HG03442 (cell line): ENCODE results near the gene FAU.
"Not testable (repeated sequence)": the region's sequence is repeated elsewhere in the genome, so short reads cannot be mapped to it uniquely, and the experiment has no call there.

Source experiments
- ATAC-seq: cut with Tn5 transposase; IDR thresholded peaks from one replicate; pipeline ENCODE4 v1.9.1; 2021; ENCODE audit warnings: mild to moderate bottlenecking, moderate library complexity; ENCODE audit not compliant: unreplicated experiment

FAU gene

GRCh38 chr11:65124480-65125196 is 2.7 kb upstream of the FAU start:
- no peak for ATAC-seq

GRCh38 chr11:65121447-65121864 is 478 bp downstream of the FAU start:
- ATAC-seq = no peak

- no peak for ATAC-seq
These were observed 1.1 kb downstream of the FAU start for GRCh38 chr11:65120831-65121230.

GRCh38 chr11:65119670-65119995 is 2.3 kb downstream of the FAU start:
- no peak for ATAC-seq

GRCh38 chr11:65118891-65119669 is 2.9 kb downstream of the FAU start:
- not testable (repeated sequence) for ATAC-seq

- ATAC-seq = no peak
These were observed 3.7 kb downstream of the FAU start for GRCh38 chr11:65118097-65118837.

- ATAC-seq = peak; percentile 53
These were observed 4.5 kb downstream of the FAU start, which contains the start of gene ZNHIT2 for GRCh38 chr11:65117206-65118096. ZNHIT2 (minus strand) TSS chr11:65117701; CDS start chr11:65117653, 48 bp downstream.

GRCh38 chr11:65116370-65117205 is 5.3 kb downstream of the FAU start:
- ATAC-seq = no peak

GRCh38 chr11:65115361-65116082 is 6.4 kb downstream of the FAU start:
- no peak for ATAC-seq

GRCh38 chr11:65114538-65115171 is 7.3 kb downstream of the FAU start:
- ATAC-seq = no peak

- no peak for ATAC-seq
These were observed 8.1 kb downstream of the FAU start for GRCh38 chr11:65113839-65114238.

GRCh38 chr11:65113361-65113756 is 8.6 kb downstream of the FAU start:
- ATAC-seq = no peak

GRCh38 chr11:65112546-65113360 is 9.2 kb downstream of the FAU start:
- ATAC-seq = peak; percentile 29

- peak; percentile 66 for ATAC-seq
These were observed 10.0 kb downstream of the FAU start, which contains the start of gene TM7SF2 for GRCh38 chr11:65111744-65112545. TM7SF2 (plus strand) TSS chr11:65111872; CDS start chr11:65112016, 144 bp downstream.

GRCh38 chr11:65111159-65111743 is 10.7 kb downstream of the FAU start:
- no peak for ATAC-seq

GRCh38 chr11:65110354-65110861 is 11.5 kb downstream of the FAU start:
- no peak for ATAC-seq
